Ishikawa (cell line): ENCODE data around the gene KCNK10.

Experiments used
- CEBPB ChIP-seq: IDR thresholded peaks from 2 replicates; pipeline ENCODE4 v1.6.1; 2012
- CREB1 ChIP-seq: IDR thresholded peaks from 2 replicates; pipeline ENCODE4 v1.6.1; 2012; ENCODE audit warnings: low read depth
- EGR1 ChIP-seq: IDR thresholded peaks from 2 replicates; pipeline ENCODE4 v1.6.1; 2012
- EP300 ChIP-seq: IDR thresholded peaks from 2 replicates; pipeline ENCODE4 v1.6.1; 2012; ENCODE audit warnings: borderline replicate concordance
- FOXM1 ChIP-seq: IDR thresholded peaks from 2 replicates; pipeline ENCODE4 v1.6.1; 2012; ENCODE audit warnings: low read depth, borderline replicate concordance
- MAX ChIP-seq: IDR thresholded peaks from 2 replicates; pipeline ENCODE4 v1.6.1; 2012
- NFIC ChIP-seq: IDR thresholded peaks from 2 replicates; pipeline ENCODE4 v1.6.1; 2012
- RAD21 ChIP-seq: IDR thresholded peaks from 2 replicates; pipeline ENCODE4 v1.6.1; 2012; ENCODE audit warnings: low read depth
- REST ChIP-seq: IDR thresholded peaks from 2 replicates; pipeline ENCODE4 v1.6.1; 2012; ENCODE audit warnings: low read depth, mild to moderate bottlenecking
- TAF1 ChIP-seq: IDR thresholded peaks from 2 replicates; pipeline ENCODE4 v1.6.1; 2012; ENCODE audit warnings: low read depth, mild to moderate bottlenecking
- TCF12 ChIP-seq: IDR thresholded peaks from 2 replicates; pipeline ENCODE4 v1.6.1; 2012; ENCODE audit warnings: low read depth
- TEAD4 ChIP-seq: IDR thresholded peaks from 2 replicates; pipeline ENCODE4 v1.6.1; 2012
- YY1 ChIP-seq: IDR thresholded peaks from 2 replicates; pipeline ENCODE4 v1.6.1; 2012; ENCODE audit warnings: low read depth
- ZBTB7A ChIP-seq: IDR thresholded peaks from 2 replicates; pipeline ENCODE4 v1.6.1; 2012; ENCODE audit warnings: low read depth
- TF ChIP-seq, protein P1 (sequence below): IDR thresholded peaks from 2 replicates; pipeline ENCODE4 v1.6.1; 2012

The KCNK10 gene

GRCh38 chr14:88258021-88258420 lies 65.0 kb downstream of the KCNK10 start:
- TF ChIP-seq NFIC (no peak), ZBTB7A (no peak), CEBPB (no peak), REST (no peak), EP300 (no peak), TEAD4 (no peak), CREB1 (no peak), RAD21 (no peak), FOXM1 (no peak)

GRCh38 chr14:88256997-88257950 lies 65.8 kb downstream of the KCNK10 start:
- TF ChIP-seq RAD21 (no peak), NFIC (no peak), EP300 (no peak), REST (no peak), CREB1 (no peak), ZBTB7A (no peak), EGR1 (no peak), TEAD4 (no peak), TAF1 (no peak)

DNA sequence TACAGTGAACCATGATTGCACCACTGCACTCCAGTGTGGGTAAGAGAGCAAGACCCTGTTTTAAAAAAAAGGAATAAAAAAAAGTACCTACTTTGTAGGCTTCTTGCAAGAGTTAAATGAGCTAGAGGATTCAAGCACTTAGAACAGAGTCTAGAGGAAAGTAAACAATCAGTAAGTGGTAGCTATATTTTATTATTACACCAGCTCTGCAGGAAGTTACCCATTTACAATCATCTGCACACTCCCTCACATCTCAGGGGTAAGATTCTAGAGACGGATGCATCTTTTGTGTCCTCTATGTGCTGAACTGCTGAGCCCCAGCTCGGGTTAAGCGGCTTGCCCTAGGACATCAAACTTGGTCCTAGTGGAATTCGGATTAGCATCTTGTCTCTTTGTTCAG lies 67.3 kb downstream of the KCNK10 start:
- TF ChIP-seq TAF1 (no peak), YY1 (no peak), EP300 (no peak), RAD21 (no peak), REST (no peak), MAX (no peak), CEBPB (no peak), ZBTB7A (no peak), NFIC (no peak), CREB1 (no peak), FOXM1 (no peak), EGR1 (no peak), TCF12 (no peak), TEAD4 (no peak)
- TF ChIP-seq, protein P1, sequence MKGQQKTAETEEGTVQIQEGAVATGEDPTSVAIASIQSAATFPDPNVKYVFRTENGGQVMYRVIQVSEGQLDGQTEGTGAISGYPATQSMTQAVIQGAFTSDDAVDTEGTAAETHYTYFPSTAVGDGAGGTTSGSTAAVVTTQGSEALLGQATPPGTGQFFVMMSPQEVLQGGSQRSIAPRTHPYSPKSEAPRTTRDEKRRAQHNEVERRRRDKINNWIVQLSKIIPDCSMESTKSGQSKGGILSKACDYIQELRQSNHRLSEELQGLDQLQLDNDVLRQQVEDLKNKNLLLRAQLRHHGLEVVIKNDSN, result no peak

- TF ChIP-seq EP300 (no peak), EGR1 (no peak), NFIC (no peak), TAF1 (no peak), RAD21 (no peak), REST (no peak), TCF12 (no peak), FOXM1 (no peak), YY1 (no peak), CEBPB (no peak), CREB1 (no peak), MAX (no peak), ZBTB7A (no peak), TEAD4 (no peak)
- TF ChIP-seq, protein P1, result no peak
Observed at GRCh38 chr14:88255196-88255595, 67.9 kb downstream of the KCNK10 start.
